Right lobe of liver (tissue), 4 donors: ENCODE results near the gene DENND4A.
"Not testable (repeated sequence)": the region's sequence is repeated elsewhere in the genome, so short reads cannot be mapped to it uniquely, and the experiment has no call there.

ENCODE experiments used
- CTCF ChIP-seq, 4 donors: fragments of 200-600 bp in 3 of 4; fragments of 450-650 bp in 1 of 4; IDR thresholded peaks; one replicate each; pipeline versions ENCODE4 v1.5.1 to v1.8.0; 2016 to 2022; ENCODE audit warnings: antibody characterized with exemption in 4 of 4, mild to moderate bottlenecking in 2 of 4
- POLR2A ChIP-seq: fragments of 450-650 bp; IDR thresholded peaks from one replicate; pipeline ENCODE4 v1.6.1; 2017; ENCODE audit warnings: antibody characterized with exemption, mild to moderate bottlenecking
- donor health status: DM: no; HTN: no; CAD: no.
- donor health status: DM: no; HTN: no; CAD: no.
- donor health status: DM: no; HTN: yes; CAD: no.

GRCh38 chr15:65733599-65733998 is 58.5 kb downstream of the DENND4A start:
- TF ChIP-seq CTCF (IDR thresholded peaks at IDR 0.05); POLR2A: not testable (repeated sequence)
